MM.1S (cell line): ENCODE measurements around the gene SEMA6A.

ENCODE experiments used
- DNase-seq: peaks from one replicate; pipeline ENCODE4 v3.0.0-alpha.2; 2015
- H2AFZ ChIP-seq: fragments of 300-600 bp; sonication (generic); 2 replicates; pipeline ENCODE4 v1.6.0; 2016; ENCODE audit warnings: antibody characterized with exemption, low read length
- H3F3A ChIP-seq: fragments of 300-600 bp; sonication (generic); 2 replicates; pipeline ENCODE4 v1.6.1; 2016; ENCODE audit warnings: mild to moderate bottlenecking, antibody characterized with exemption, low read length, moderate library complexity, mixed read lengths; ENCODE audit not compliant: insufficient read depth
- H3K27ac ChIP-seq: fragments of 300-600 bp; sonication (generic); 2 replicates; pipeline ENCODE4 v1.5.1; 2016; ENCODE audit warnings: mild to moderate bottlenecking, low read length
- H3K27me3 ChIP-seq: fragments of 300-600 bp; sonication (generic); replicated peaks from 2 replicates; pipeline ENCODE4 v1.6.0; 2016; ENCODE audit warnings: low read length; ENCODE audit not compliant: insufficient read depth
- H3K36me3 ChIP-seq: fragments of 300-600 bp; sonication (generic); replicated peaks from 2 replicates; pipeline ENCODE4 v1.6.1; 2016; ENCODE audit warnings: mild to moderate bottlenecking, low read length, mixed read lengths; ENCODE audit not compliant: insufficient read depth
- H3K4me1 ChIP-seq: fragments of 300-600 bp; sonication (generic); 2 replicates; pipeline ENCODE4 v1.6.1; 2016; ENCODE audit warnings: low read length, mixed read lengths
- H3K4me2 ChIP-seq: fragments of 300-600 bp; sonication (generic); 2 replicates; pipeline ENCODE4 v1.6.0; 2016; ENCODE audit warnings: low read depth, low read length
- H3K4me3 ChIP-seq: fragments of 300-600 bp; sonication (generic); 2 replicates; pipeline ENCODE4 v1.5.1; 2016; ENCODE audit warnings: low read length, mixed read lengths
- H3K79me2 ChIP-seq: fragments of 300-600 bp; sonication (generic); 2 replicates; pipeline ENCODE4 v1.6.1; 2016; ENCODE audit warnings: mixed run types, low read length, mixed read lengths
- H3K9ac ChIP-seq: fragments of 300-600 bp; sonication (generic); 2 replicates; pipeline ENCODE4 v1.6.1; 2016; ENCODE audit warnings: low read length, mixed read lengths
- H3K9me2 ChIP-seq: fragments of 300-600 bp; sonication (generic); replicated peaks from 2 replicates; pipeline ENCODE4 v1.6.1; 2016; ENCODE audit warnings: mild to moderate bottlenecking, low read length, mixed read lengths; ENCODE audit not compliant: insufficient read depth
- H3K9me3 ChIP-seq: fragments of 300-600 bp; sonication (generic); replicated peaks from 2 replicates; pipeline ENCODE4 v1.6.1; 2016; ENCODE audit warnings: mild to moderate bottlenecking, low read length, mixed read lengths; ENCODE audit not compliant: insufficient read depth
- H4K20me1 ChIP-seq: fragments of 300-600 bp; sonication (generic); 2 replicates; pipeline ENCODE4 v1.6.1; 2016; ENCODE audit warnings: mild to moderate bottlenecking, low read length, moderate library complexity, mixed read lengths; ENCODE audit not compliant: insufficient read depth
- EZH2 ChIP-seq: fragments of 300-600 bp; sonication (generic); optimal IDR thresholded peaks from 2 replicates; pipeline ENCODE3; 2017; ENCODE audit warnings: low read depth, mild to moderate bottlenecking, antibody characterized with exemption, low read length, mixed read lengths
- EZH2phosphoT487 ChIP-seq: fragments of 300-600 bp; sonication (generic); IDR thresholded peaks from 2 replicates; pipeline ENCODE4 v1.6.1; 2018; ENCODE audit warnings: antibody characterized with exemption, low read length
- TF ChIP-seq, protein P1 (sequence below): fragments of 300-600 bp; sonication (generic); IDR thresholded peaks from 2 replicates; pipeline ENCODE4 v1.5.1; 2016; ENCODE audit warnings: antibody characterized with exemption, low read length, mixed read lengths

The SEMA6A gene

DNA sequence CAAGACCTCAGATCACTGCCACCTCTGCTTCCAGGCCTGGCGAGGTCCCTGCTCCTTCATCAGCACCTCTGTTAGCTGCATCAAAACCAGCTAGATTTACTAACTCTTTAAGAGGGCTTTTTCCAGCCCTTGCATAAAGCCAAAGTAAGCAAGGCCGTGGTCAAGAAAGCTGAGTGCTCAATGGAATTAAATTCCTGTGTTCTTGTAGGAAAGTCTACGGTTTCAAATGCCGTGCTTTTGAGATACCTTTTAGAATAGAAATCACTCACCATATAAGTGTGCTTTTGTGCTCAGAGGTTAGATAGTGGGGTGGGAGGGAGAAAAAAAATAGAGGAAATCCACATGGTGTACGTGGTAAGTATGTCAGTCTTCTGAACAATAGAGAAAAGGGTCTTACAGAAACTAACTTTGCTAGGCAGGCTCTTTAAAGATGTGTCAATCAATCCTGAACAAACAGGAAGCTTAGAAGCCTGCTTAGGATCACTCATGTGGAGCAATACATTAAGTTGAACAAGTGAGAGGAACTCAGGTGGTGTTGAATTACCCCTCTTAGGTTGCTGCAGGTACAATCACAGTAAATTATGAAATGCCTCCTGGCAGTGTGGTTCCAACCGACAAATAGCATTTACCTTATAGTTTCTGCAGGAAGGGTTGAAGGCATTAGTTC is 79.7 kb downstream of the SEMA6A start:
- Histone ChIP-seq H3K4me2 (no peak overlapping the region), H3K4me1 (no peaks in the 10 kb centered on the region), H3K36me3 (no peaks in the 10 kb centered on the region), H3F3A (no peaks in the 10 kb centered on the region), H4K20me1 (no peaks in the 10 kb centered on the region), H3K9ac (no peak overlapping the region), H2AFZ (no peak overlapping the region), H3K27me3 (no peaks in the 10 kb centered on the region), H3K4me3 (no peak overlapping the region), H3K79me2 (no peaks in the 10 kb centered on the region), H3K27ac (no peak overlapping the region), H3K9me3 (no peaks in the 10 kb centered on the region), H3K9me2 (no peaks in the 10 kb centered on the region)
- DNase-seq, result no peak
- TF ChIP-seq EZH2 (no peak), EZH2phosphoT487 (no peak)
- TF ChIP-seq, protein P1, sequence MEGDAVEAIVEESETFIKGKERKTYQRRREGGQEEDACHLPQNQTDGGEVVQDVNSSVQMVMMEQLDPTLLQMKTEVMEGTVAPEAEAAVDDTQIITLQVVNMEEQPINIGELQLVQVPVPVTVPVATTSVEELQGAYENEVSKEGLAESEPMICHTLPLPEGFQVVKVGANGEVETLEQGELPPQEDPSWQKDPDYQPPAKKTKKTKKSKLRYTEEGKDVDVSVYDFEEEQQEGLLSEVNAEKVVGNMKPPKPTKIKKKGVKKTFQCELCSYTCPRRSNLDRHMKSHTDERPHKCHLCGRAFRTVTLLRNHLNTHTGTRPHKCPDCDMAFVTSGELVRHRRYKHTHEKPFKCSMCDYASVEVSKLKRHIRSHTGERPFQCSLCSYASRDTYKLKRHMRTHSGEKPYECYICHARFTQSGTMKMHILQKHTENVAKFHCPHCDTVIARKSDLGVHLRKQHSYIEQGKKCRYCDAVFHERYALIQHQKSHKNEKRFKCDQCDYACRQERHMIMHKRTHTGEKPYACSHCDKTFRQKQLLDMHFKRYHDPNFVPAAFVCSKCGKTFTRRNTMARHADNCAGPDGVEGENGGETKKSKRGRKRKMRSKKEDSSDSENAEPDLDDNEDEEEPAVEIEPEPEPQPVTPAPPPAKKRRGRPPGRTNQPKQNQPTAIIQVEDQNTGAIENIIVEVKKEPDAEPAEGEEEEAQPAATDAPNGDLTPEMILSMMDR, result no peak

DNA sequence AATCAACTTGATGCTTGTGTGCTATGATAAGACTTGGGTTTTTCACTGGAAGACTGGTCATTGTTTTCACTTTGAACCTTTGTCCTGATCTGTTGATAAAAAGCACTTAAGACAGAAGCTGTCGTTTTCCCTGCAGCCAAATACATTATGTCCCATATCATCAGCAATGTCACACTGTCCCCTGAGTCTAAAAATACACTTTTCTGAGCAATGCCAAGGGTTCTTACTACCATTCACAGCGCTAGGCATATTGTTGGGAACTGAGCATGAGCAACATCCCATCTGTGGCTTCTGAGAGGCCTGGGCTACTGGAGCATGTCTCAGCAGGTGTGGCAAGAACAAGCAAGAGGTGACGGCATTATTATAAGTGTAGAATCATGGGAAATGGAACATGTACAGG is 81.8 kb downstream of the SEMA6A start:
- H3K4me2 ChIP-seq, result no peak overlapping the region
- H3K27me3 ChIP-seq, result no peaks in the 10 kb centered on the region
- H3K9ac ChIP-seq, result no peak overlapping the region
- H4K20me1 ChIP-seq, result no peaks in the 10 kb centered on the region
- no peaks in the 10 kb centered on the region for H3F3A ChIP-seq
- no peak overlapping the region for H2AFZ ChIP-seq
- H3K4me3 ChIP-seq, result no peak overlapping the region
- H3K4me1 ChIP-seq, result no peaks in the 10 kb centered on the region
- H3K9me3 ChIP-seq, result no peaks in the 10 kb centered on the region
- TF ChIP-seq EZH2 (no peak), EZH2phosphoT487 (no peak)
- TF ChIP-seq, protein P1, result no peak
- H3K36me3 ChIP-seq, result no peaks in the 10 kb centered on the region
- DNase-seq, result no peak
- no peaks in the 10 kb centered on the region for H3K9me2 ChIP-seq
- no peaks in the 10 kb centered on the region for H3K79me2 ChIP-seq
- H3K27ac ChIP-seq, result no peak overlapping the region

DNA sequence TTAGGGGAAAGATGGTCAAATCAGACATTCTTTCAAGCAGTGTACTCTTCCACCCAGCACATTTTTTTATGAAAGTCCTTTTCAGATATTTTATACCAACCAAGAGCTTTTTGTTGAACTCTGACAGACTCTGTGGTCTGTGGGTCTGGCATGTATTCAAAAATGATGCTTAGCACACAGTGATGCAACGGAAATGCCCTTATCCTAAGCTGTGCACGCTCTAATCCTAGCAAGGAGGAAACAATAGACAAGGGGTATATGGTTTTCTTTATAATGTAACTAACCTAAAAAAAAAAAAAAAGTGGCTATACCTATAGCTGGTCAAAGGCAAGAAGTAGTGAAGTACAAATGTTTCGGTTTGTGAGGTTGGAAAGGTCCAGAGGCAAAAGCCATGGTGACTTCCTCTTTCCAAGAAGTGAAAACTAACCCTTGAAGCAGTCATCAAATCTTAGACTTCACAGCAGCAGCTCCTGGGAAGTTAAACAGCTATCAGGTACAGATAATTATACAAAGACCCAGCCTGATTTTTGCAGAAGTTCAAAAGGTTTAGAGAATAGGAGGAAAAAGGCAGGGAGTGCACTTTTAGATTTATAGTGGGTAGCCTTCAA is 82.5 kb downstream of the SEMA6A start:
- no peaks in the 10 kb centered on the region for H3K79me2 ChIP-seq
- H3K4me3 ChIP-seq, result no peak overlapping the region
- no peaks in the 10 kb centered on the region for H3K36me3 ChIP-seq
- no peak for TF ChIP-seq EZH2phosphoT487
- no peak for TF ChIP-seq EZH2
- TF ChIP-seq, protein P1, result no peak
- no peaks in the 10 kb centered on the region for H3F3A ChIP-seq
- H4K20me1 ChIP-seq, result no peaks in the 10 kb centered on the region
- no peaks in the 10 kb centered on the region for H3K4me1 ChIP-seq
- H3K4me2 ChIP-seq, result no peak overlapping the region
- H3K9me2 ChIP-seq, result no peaks in the 10 kb centered on the region
- no peak for DNase-seq
- no peaks in the 10 kb centered on the region for H3K27me3 ChIP-seq
- H3K27ac ChIP-seq, result no peak overlapping the region
- H3K9ac ChIP-seq, result no peak overlapping the region
- no peaks in the 10 kb centered on the region for H3K9me3 ChIP-seq
- H2AFZ ChIP-seq, result no peak overlapping the region
